ENCODE measurements around the gene ZNF511.
"Not testable (repeated sequence)": the region's sequence is repeated elsewhere in the genome, so short reads cannot be mapped to it uniquely, and the experiment has no call there.

ZNF511 gene

GRCh38 chr10:133264461-133264860 lies 44.3 kb upstream of the ZNF511 start:
- no peak overlapping the region for H3K27ac ChIP-seq

GRCh38 chr10:133265052-133265451 lies 43.7 kb upstream of the ZNF511 start:
- H3K27ac ChIP-seq, result not testable (repeated sequence)

More at GRCh38 chr10:133264461-133264860, 44.3 kb upstream of the ZNF511 start:
- TF ChIP-seq ZFX (IDR thresholded peaks at IDR 0.05), result no peak
- no peak for TF ChIP-seq CTCF (conservative IDR thresholded peaks at IDR 0.05)

GRCh38 chr10:133266056-133266795 lies 42.5 kb upstream of the ZNF511 start:
- TF ChIP-seq CTCF (conservative IDR thresholded peaks at IDR 0.05) (no peak), ZFX (IDR thresholded peaks at IDR 0.05) (no peak)
- peak overlapping the region; percentile 5; the same call in 1 of the 2 replicates for H3K27ac ChIP-seq

GRCh38 chr10:133267293-133267692 lies 41.4 kb upstream of the ZNF511 start:
- TF ChIP-seq CTCF (conservative IDR thresholded peaks at IDR 0.05) (no peak), ZFX (IDR thresholded peaks at IDR 0.05) (no peak)

GRCh38 chr10:133267829-133268228 lies 40.9 kb upstream of the ZNF511 start:
- no peak for TF ChIP-seq CTCF (conservative IDR thresholded peaks at IDR 0.05)
- TF ChIP-seq ZFX (IDR thresholded peaks at IDR 0.05), result no peak
- H3K27ac ChIP-seq, result no peak overlapping the region

More at GRCh38 chr10:133267293-133267692, 41.4 kb upstream of the ZNF511 start:
- H3K27ac ChIP-seq, result no peak overlapping the region

GRCh38 chr10:133268532-133268931 lies 40.2 kb upstream of the ZNF511 start:
- TF ChIP-seq ZFX (IDR thresholded peaks at IDR 0.05), result no peak
- TF ChIP-seq CTCF (conservative IDR thresholded peaks at IDR 0.05), result no peak
- H3K27ac ChIP-seq, result no peak overlapping the region

GRCh38 chr10:133269367-133269766 lies 39.3 kb upstream of the ZNF511 start:
- no peak overlapping the region for H3K27ac ChIP-seq
- no peak for TF ChIP-seq ZFX (IDR thresholded peaks at IDR 0.05)
- TF ChIP-seq CTCF (conservative IDR thresholded peaks at IDR 0.05), result no peak

- TF ChIP-seq CTCF (conservative IDR thresholded peaks at IDR 0.05) (no peak), ZFX (IDR thresholded peaks at IDR 0.05) (no peak)
- no peak overlapping the region for H3K27ac ChIP-seq
Observed at GRCh38 chr10:133270204-133270603, 38.5 kb upstream of the ZNF511 start.
